Metanephros (tissue), 1 donor: ENCODE results near the gene LIX1L. TPM values are rescaled to one million over a fixed set of nuclear protein-coding genes. Genes with fewer than 3 reads are reported as not detected.

Experiments
- total RNA-seq: library from RNA; depleted of rRNA; stranded (reverse); fragments of >200 nt; gene quantifications from one replicate; pipeline ENCODE4 v1.2.3, GENCODE V29; 2014

LIX1L gene
- 24.3 TPM for total RNA-seq

DNA sequence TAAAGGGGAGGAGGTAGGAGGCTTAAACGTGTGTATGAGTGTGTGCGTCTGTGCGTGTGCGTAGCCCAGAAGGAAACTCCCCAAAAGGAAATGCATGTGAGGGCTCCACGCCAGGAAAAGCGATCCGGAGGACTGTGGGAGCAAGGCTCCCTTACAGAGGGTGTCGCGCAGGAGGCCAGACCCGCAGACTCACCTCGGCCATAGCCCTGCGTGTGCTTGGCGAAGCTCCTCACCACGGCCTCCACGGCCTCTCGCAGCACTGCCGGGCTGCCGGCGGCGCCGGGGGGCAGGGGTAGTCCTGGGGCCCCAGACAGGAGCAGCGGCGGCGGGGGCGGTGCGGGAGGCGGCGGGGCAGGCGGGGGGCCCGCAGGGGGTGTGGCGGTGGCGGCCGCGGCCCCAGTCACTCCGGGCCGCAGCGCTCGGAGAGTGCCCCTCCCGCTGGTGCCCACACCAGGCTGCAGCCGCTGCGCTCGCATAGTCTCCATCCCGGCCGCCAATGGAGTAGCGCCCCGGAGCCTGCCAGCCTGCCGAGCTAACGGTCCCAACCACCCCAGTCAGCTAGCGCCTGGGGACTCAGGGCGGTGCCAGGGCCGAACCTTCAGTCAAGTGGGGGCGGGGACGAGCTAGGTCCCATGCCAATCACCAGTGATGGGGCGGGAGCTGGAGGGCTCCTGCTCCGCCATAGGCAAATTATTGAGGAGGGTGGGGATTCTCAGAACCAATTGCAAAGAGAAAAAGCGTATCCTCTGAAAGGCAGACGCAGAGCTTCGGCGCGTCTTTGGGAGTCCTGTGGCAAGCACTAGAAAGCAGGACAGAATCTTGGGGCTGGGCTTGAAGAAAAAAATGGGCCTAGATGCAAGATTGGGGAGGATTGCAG lies at the start of gene LIX1L:
TSS of gene LIX1L (minus strand) at position 575 of the 877 bp plus-strand sequence. CDS start at position 485, 90 bp downstream.

GRCh38 chr1:145996433-145997015 lies 38.7 kb upstream of the LIX1L start, which contains the start of gene TXNIP:
Gene TXNIP (minus strand): TSS chr1:145996579. CDS start chr1:145996266, 313 bp downstream.

DNA sequence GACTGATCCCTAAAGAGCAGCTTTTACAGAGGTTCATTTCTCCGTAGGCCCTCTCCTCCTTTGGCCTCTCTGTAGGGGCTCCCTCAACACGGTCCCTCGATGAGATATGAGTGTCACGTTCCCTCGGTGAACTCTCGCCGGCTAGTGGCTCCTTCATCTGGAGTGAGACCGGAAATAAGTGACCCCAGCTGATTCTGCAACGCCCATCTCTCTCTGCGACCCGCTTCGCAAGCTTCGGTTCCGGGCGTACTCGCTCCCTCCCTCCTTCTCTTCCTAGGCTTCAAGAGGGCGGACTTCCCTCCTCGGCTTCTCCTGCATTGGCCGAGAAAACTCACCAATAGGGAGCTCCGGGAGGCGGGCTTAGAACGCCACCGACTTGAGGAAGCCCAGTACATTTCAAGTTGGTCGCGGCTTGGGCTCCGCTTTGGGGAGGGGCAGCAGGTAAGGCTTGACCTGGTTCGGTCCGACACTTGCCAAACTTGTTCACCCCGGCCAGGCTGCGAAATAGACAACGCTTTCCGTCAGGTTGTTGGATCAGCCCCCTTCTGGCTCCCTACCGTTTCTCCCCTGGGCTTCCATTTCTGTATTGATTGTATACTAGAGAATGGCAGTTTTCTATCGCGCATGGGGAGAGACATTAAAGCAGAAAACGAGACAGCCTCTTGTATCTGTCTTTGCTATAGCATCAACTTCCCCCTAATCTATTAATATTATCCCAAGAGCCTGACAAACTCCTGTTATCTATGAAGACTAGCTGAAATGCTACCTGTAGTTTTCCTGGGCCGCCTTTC lies 6.7 kb upstream of the LIX1L start, which contains the start of the genes ANKRD34A and POLR3GL:
TSS of gene ANKRD34A (minus strand) at position 248 of the 791 bp plus-strand sequence. CDS start 2,816 bp downstream, outside the sequence.
TSS of gene POLR3GL (plus strand) at position 363 of the 791 bp plus-strand sequence. CDS start 10,176 bp downstream, outside the sequence.

DNA sequence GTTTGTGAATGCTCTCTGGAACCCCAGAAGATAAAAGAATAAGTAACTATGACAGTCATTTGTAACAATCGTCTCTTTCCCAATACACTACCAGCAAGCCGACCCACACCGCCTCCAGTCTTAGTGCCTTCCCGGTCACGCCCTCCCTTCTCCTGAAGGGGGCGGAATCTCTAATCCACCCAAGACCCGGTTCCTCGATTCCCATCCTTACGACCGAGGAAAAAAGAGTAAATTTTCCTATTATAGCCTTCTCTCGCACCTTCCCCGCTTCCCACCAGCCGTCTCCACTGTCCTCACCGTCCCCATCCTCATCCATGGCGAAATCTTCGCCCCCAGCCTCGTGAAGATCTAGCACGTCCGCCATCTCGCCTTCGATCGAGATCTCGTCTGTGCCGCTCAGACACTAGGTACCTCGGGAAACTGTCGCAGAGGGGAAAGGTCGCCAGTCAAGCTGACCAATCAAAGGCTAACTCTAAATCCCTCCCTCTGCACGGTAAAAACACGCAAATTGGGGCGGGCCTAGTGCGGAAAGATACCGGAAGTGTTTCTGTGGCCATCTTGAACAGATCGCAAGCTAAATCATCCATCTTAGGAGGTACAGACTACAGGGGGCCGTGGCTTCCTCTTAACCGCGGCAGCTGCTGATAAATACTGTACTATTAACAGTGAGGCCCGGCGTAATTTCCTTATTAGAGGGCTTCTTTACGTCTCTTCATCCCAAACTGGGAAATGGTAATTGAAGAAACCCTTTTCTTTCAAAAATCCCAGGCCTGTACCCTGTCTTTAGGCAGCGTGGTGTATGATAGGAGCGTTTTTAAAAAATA lies 30.5 kb downstream of the LIX1L start, which contains the start of gene RBM8A:
TSS of gene RBM8A (minus strand) at position 422 of the 824 bp plus-strand sequence. CDS start at position 364, 58 bp downstream.

GRCh38 chr1:145918144-145918991 lies 39.4 kb downstream of the LIX1L start, which contains the start of gene PEX11B:
Gene PEX11B (minus strand): TSS chr1:145918717. CDS start chr1:145918688, 29 bp downstream.

DNA sequence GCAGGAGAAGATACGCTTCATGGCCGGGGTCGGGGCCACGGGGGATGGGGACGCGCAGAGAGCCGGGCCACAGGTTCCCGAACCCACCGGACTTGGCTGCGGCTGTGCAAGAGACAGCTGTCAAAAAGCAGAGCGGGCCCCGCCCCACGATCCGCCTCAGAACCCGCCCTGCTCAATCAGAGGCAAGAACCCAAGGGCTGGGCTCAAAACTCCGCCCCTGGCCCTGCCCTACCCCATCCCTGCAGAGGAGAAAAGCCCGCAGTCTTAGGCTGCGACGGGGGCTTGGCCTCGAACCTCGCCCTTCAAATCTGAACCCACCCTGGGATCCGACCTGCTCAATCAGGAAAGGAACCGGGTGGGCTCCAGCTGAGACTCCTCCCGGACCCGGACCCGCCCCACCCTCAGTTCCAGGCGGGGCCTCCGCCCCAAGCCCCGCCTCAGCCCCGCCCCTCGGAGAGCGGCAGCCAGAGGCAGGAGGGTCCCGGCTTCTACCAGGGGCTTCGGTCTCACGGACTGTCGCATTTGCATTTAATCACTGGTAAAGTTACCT lies 72.0 kb downstream of the LIX1L start, which contains the start of gene ANKRD35:
TSS of gene ANKRD35 (minus strand) at position 129 of the 550 bp plus-strand sequence. CDS start at position 21, 108 bp downstream.

Other genes starting within 250 kb of the LIX1L start
- gene CD160, start 238.5 kb downstream of the LIX1L start, total RNA-seq = 0.18 TPM
- gene RNF115, start 133.9 kb downstream of the LIX1L start, total RNA-seq = 14.9 TPM
- 23.2 TPM for gene POLR3C, start 133.8 kb downstream of the LIX1L start, total RNA-seq
- 6.8 TPM for gene NUDT17, start 112.4 kb downstream of the LIX1L start, total RNA-seq
- 21.6 TPM for gene PIAS3, start 98.9 kb downstream of the LIX1L start, total RNA-seq
- gene ANKRD35, start 72.2 kb downstream of the LIX1L start, total RNA-seq = 3.1 TPM
- gene ITGA10, start 48.0 kb downstream of the LIX1L start, total RNA-seq = 1.2 TPM
- gene PEX11B, start 39.3 kb downstream of the LIX1L start, total RNA-seq = 27.0 TPM
- gene RBM8A, start 30.5 kb downstream of the LIX1L start, total RNA-seq = 55.0 TPM
- gene ANKRD34A, start 6.6 kb upstream of the LIX1L start, total RNA-seq = 0.41 TPM
- gene POLR3GL, start 6.7 kb upstream of the LIX1L start, total RNA-seq = 9.9 TPM
- 647 TPM for gene TXNIP, start 38.6 kb upstream of the LIX1L start, total RNA-seq
- 80.0 TPM for gene HJV, start 63.7 kb upstream of the LIX1L start, total RNA-seq
- gene NBPF10, start 186.8 kb upstream of the LIX1L start, total RNA-seq = 3.3 TPM